Stimulated activated CD8-positive, alpha-beta memory T cell treated with anti-CD3 and anti-CD28 coated beads, Interleukin-15, amount 100 ng/mL, for 1 hour (primary cell): Measurements from ENCODE around the gene NOC4L.
"Not testable (repeated sequence)": the region's sequence is repeated elsewhere in the genome, so short reads cannot be mapped to it uniquely, and the experiment has no call there.

Experiments used
- DNase-seq: peaks from one replicate; pipeline ENCODE4 v3.0.0-alpha.2; 2020; ENCODE audit warnings: low read depth

The NOC4L gene

DNA sequence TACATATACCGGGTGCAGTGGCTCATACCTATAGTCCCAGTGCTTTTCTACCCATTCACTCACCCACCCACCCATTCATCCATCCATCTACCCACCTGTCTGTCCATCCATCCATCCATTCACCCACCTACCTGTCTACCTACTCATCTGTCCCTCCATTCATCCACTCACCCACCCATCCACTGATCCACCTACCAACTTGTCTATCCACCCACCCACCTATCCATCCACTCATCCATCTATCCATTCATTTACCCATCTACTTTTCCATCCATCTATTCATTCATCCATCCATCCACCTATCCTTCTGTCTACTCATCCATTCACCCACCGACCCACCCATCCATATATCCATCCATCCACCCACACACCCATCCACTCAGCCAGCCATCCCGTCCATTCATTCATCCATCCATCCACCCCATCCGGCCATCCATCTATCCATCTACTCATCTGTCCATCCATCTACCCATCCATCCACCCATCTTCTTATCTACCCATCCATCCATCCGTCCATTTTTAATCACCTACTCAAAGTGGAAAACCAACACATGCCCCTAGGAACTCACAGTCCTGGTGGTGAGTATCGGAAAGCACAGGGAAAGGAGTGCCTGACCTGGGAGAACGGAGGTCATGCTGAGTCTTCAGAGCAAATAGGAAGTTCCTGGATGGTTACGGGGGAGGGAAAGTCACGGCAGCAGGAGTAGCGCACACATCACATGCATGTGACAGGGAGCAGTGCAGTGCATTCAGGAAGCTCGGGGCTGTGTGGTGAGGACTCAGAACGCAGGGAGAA is 20.1 kb upstream of the NOC4L start:
- no peak for DNase-seq

DNA sequence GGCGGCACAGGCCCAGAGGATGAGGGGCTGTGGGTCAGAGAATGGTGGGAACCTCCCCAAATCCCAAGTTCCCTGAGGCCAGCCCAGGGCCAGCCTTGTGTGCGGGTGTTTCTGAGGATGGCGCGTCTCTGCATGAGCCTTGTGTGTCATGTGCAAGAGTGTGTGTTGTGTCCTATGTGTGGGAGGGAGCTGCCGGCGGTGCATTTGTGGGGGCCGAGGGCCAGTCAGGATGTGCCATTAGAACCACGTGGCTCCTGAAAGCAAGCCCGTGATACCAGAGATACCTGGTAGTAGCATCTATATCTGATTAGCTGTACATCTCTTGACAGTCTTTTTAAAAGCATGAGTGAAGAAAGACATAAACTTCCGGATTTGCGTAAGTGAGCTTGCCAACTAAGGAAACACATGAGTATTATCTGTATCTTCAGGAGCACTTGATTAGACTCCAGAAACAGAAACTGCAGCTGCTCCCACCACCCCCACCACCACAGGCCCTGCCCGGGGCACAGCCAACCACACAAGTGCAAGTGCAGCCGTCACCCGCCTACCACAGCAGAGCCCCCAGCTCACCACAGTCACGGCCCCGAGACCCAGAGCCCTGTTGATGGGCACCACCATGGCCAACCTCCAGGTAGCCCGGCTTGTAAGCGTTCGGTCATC is 19.4 kb upstream of the NOC4L start:
- DNase-seq: no peak

DNA sequence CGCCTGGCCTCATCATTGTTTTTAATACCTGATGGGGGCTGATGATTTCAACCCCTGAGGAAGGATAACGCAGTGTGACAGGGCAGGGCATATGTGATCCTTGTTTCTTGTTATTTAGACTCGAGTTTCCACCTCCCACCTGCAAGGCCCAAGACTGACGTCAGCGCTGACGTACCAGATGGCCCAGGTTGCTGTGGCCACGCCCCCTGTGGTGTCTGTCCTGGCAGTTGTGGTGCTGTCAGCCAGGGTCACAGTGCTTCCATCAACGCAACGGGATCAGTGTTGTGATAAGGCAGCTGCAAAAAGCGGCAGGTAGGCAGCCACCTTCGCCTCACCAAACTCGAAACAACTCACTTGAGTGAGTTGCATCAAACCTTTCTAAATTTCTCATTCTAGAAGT is 18.5 kb upstream of the NOC4L start:
- DNase-seq: no peak

DNA sequence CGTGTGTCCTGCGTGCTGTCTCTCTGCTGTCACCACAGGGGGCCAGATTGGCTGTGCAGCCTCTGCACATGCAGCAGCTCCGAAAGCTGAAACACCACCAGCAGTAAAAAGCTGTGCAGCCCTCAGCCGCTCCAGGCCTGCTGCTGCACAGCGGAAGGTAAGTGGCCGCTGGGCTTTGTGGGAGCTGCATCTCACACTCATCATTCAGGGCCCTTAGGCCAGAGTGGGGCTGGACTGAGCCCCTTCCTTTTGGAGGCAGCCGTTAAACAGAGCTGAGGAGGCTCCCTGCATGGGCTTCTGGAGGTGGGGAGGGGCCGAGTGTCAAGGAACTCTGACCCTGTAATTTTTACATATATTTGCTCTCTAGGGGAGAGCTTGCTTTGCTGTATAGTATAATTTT is 17.2 kb upstream of the NOC4L start:
- no peak for DNase-seq

DNA sequence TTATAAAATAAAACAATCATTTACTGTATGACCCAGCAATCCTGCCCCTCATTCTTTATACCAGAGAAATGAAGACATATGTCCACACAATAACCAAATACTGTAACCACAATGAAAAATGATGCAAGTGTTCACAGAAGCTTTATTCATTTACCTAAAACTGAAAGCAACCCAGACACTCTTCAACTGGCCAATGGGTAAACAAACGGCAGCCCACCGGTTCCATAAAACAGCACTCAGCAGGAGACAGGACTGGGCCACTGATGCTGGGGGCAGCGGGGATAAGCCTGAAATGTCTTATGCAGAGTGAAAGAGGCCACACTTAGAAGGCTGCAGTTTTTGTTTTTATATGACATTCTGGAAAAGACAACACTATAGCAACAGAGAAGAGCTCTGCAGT is 15.2 kb upstream of the NOC4L start:
- DNase-seq: no peak

GRCh38 chr12:132130690-132131089 is 13.6 kb upstream of the NOC4L start:
- no peak for DNase-seq

DNA sequence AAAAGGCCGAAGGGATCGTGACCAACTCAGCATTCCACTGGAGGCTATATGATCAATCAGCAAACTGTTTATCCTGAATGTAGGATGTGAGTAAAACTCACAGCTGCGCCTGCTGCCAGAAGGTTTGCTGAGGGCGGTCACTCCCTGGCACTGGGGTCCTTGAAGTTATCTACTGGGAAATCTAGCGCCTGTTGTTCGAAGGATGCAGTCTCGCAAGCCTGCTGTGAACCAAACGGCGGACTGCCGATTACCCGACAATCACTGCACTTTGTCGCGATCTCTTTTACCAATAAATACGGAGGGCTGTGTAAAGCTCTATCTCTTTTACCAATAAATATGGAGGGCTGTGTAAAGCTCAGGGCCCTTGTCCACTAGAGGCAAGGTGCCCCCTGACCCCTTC is 13.0 kb upstream of the NOC4L start:
- DNase-seq: no peak

DNA sequence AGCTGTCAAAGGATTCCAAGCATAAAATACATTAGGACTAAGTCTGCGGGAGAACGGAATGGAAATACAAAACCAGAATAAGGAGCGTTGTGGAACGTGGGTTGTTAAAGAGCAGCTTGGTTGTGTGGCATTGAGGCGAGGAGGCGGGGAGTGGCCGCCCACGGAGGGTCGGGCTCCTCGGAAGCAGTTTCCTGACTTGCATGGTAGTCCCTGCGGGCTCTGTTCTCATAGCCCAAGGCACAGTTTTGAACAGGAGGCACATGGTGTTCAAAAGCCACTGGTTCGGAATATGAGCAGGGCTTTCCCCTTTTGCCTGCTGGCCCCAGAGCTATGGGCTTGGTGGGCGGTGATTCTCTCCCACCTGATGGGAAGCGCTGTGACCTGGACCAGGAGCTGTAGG is 12.3 kb upstream of the NOC4L start:
- no peak for DNase-seq

- no peak for DNase-seq
These were observed 11.4 kb upstream of the NOC4L start for GRCh38 chr12:132132609-132133430.

GRCh38 chr12:132133952-132134652 is 10.2 kb upstream of the NOC4L start:
- no peak for DNase-seq

DNA sequence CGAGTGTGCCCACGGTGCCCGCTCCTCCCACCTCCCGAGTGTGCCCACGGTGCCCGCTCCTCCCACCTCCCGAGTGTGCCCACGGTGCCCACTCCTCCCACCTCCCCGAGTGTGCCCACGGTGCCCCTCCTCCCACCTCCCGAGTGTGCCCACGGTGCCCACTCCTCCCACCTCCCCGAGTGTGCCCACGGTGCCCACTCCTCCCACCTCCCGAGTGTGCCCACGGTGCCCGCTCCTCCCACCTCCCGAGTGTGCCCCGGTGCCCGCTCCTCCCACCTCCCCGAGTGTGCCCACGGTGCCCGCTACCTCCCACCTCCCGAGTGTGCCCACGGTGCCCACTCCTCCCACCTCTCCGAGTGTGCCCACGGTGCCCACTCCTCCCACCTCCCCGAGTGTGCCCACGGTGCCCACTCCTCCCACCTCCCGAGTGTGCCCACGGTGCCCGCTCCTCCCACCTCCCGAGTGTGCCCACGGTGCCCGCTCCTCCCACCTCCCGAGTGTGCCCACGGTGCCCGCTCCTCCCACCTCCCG is 9.5 kb upstream of the NOC4L start:
- not testable (repeated sequence) for DNase-seq

DNA sequence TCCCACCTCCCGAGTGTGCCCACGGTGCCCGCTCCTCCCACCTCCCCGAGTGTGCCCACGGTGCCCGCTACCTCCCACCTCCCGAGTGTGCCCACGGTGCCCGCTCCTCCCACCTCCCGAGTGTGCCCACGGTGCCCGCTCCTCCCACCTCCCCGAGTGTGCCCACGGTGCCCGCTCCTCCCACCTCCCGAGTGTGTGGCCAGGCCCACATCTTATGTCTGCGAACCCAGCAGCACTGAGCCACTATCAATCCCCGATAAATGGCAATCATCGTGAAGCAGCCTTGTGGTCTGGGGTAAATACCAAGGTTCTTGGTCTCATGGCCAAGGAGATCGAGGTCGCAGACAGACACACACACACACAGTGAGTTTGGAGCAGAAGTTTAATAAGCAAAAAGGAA is 8.0 kb upstream of the NOC4L start:
- DNase-seq: not testable (repeated sequence)

DNA sequence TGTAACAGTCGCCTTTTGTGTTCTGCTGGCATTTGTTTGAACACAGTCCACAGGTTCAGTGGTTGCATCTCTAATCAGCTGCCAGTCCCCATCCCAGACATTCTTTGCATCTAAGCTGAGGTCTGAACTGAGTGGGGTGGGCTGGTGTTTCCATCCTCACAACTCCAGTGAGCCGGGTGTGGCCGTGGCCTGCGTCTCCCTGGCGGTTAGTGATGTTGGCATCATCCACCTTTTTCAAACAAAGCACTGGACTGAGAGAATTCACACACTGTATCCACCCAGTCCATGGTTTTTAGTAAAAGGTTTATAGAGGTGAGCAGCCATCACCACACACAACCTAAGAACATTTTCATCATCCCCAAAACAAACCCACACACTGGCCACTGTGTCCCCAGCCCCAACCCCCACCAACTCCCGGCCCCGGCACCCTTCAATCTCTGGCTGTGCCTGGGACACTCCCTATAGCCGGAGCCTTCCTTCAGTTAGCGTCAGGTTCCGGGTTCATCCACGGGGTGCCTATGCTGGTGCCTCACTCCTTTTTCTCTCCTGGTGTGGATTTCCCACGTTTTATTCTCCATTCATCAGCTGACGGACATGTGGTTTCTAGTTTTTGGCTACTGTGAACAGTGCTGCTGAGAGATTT is 6.7 kb upstream of the NOC4L start:
- DNase-seq: no peak

DNA sequence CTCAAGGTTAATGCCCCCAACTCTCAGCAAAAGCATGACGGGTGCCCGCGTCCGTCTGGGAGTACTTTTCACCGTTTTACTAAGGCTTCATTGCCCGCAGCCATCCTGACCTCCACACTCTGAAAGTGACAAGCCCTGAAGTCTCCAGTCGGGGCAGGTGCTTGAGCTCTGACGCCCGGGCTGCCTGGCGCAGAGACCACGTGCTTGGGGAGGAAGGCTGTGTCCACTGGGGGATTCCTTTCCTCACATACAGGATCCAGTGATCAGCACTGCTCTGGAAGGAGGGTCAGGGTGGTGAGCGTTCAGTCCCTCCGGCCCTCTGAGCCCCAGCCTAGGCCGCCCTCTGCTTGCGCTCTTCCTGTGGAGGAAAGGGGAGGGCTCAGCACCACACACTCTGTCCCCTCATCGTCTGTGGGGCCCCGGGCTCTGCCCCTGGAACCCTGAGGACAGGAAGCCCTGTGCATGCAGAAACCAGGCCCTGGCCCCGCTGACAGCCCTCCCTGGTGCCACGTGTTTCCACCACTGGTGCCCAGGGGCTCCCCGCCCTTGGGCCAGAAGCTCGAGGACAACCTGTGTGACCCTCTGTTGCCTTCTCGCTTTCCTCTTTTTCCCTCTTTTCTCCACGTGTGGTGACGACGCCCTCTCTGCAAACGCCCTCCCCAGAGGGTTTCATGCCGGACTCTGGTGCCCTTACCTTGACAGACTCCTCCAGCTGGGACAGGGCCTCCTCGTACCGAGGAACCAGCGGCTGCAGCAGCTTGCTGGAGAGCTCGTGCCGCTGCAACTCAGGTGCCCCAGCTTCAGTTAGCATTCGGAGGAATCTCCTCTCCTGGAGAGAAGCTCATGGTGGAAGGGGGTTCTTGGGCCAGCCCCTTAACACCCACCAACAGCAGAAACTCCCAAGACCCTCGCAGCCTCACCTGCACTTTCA is 5.1 kb upstream of the NOC4L start:
- DNase-seq: no peak

- no peak for DNase-seq
These were observed 4.3 kb upstream of the NOC4L start for GRCh38 chr12:132139912-132140311.

DNA sequence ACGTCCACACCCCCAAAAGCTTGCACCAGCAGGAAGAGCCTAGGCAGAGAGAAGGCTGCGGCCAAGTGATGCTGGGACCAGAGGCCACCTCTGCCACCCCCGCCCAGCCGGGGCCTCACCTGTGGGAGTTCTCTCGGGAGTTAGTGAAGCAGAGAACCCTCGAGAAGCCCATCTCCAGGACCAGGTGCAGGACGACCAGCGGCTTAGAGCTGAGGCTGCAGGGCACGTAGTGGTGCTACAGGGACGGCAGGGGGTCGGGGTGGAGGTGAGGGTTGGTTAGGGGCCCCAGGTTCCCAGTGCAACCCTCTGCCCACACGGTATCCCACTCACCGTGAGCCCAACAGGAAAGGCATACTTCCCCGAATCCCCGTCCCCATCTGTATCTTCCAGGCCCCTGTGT is 3.8 kb upstream of the NOC4L start:
- DNase-seq: no peak

DNA sequence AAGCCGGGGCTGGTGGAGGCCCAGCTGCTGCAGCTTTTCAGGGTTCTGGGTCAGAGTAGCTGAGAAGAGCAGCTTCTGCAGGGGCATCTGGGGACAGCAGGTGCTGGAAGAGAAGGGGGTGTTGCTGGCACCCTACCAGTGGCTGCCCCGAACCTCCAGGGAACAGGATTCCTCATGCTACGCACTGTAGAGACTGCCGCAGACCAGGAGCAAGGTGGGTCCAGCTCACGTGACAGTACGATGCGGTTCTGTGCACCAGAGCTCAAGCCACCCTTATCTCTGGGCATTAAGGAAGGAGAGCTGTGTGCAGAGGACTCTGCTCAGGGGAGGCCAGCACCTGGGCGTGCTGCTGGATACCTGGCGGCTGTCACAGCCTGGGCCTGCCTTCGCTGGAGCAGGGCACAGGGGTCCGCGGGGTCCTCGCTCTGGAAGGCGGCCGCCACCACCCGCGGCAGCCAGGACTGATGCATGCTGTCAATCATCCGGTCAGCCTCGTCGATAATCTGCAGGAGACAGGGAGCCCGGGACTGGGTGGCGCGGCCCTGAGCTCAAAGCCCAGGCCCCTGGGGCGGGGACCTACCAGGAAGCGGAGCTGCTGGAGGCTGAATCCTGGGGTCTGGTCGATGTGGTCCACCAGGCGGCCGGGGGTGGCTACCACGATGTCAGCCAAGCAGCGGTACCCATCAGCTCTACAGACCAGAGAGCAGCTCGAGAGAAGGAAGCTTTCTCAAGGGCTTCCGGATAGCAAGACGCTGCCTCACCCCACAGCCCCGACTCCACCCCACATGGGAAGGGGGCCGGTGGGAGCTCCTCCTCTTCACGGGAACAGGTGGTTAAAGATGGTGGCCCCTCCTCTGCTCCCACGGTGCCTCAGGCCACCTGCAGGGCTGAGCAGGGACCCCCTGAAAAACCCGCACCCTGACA is 3.1 kb upstream of the NOC4L start:
- no peak for DNase-seq

DNA sequence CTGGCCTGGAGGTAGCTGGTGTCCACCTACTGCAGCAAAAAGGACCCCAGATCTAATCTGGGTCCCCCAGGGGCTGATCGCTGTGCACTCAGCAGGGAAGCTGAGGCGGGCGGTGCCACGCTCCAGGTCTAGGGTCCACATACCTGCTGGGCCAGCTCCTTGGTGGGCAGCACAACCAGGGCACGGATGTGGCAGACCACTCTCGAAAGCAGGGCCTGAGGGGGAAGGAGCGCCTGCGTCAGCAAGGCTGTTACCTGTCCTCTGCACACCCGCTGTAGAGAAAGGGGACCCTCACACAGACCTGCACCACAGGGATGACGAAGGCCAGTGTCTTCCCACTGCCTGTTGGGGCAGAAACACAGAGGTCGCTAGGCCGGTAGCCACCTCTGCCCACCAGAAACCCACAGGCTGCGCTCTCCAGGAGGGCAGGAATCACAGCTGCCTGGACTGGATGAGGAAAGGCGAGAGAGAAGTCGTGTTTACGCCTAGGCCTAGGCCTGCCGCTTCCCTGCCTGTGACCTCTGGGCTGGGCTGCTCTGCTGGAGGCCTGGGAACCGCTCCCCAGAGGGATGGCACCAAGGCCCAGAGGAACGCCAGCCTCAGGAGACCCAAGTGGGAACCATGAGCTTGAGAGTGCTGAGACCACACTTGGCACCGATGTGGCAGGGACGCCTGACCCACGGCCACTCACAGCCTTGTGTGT is 2.1 kb upstream of the NOC4L start:
- no peak for DNase-seq
